Heart left ventricle (tissue), 16 donors: ENCODE results near the gene MMRN2. TPM values are rescaled to one million over a fixed set of nuclear protein-coding genes. Genes with fewer than 3 reads are reported as not detected.
"Not testable (repeated sequence)": the region's sequence is repeated elsewhere in the genome, so short reads cannot be mapped to it uniquely, and the experiment has no call there.

ENCODE experiments used
- ATAC-seq, 4 donors: fragments of 200-7000 bp; cut with Tn5 transposase; one replicate each; pipeline ENCODE4 v1.9.1; 2020 to 2022; ENCODE audit warnings: moderate library complexity in 4 of 4, mild to moderate bottlenecking in 3 of 4, moderate number of reproducible peaks in 1 of 4
- DNase-seq, 5 donors: peaks; one replicate each; pipeline ENCODE4 v3.0.0-alpha.2; 2020
- H3K27ac ChIP-seq, 12 donors: fragments of 200-600 bp; sonication (generic) in 4 of 12; one replicate each; pipeline versions ENCODE4 v1.5.0 to v1.8.0; 2016 to 2022; ENCODE audit warnings: mild to moderate bottlenecking in 2 of 12
- H3K27me3 ChIP-seq, 9 donors: fragments of 200-600 bp; sonication (generic) in 2 of 9; one replicate each; pipeline versions ENCODE4 v1.5.1 to v1.8.0; 2016 to 2022; ENCODE audit warnings: mild to moderate bottlenecking in 3 of 9
- H3K36me3 ChIP-seq, 9 donors: fragments of 200-600 bp; sonication (generic) in 2 of 9; one replicate each; pipeline versions ENCODE4 v1.5.0 to v1.8.0; 2018 to 2022; ENCODE audit warnings: mild to moderate bottlenecking in 2 of 9
- H3K4me1 ChIP-seq, 12 donors: fragments of 200-600 bp; sonication (generic) in 4 of 12; one replicate each; pipeline versions ENCODE4 v1.5.0 to v1.8.0; 2016 to 2022; ENCODE audit warnings: mild to moderate bottlenecking in 3 of 12
- H3K4me3 ChIP-seq, 12 donors: fragments of 200-600 bp; sonication (generic) in 4 of 12; one replicate each; pipeline versions ENCODE4 v1.5.0 to v1.8.0; 2017 to 2022; ENCODE audit warnings: mild to moderate bottlenecking in 9 of 12, moderate library complexity in 4 of 12
- H3K9me3 ChIP-seq, 12 donors: fragments of 200-600 bp; sonication (generic) in 4 of 12; one replicate each; pipeline versions ENCODE4 v1.5.0 to v1.8.0; 2016 to 2022; ENCODE audit warnings: mild to moderate bottlenecking in 1 of 12
- POLR2A ChIP-seq, 2 donors: fragments of 450-650 bp; IDR thresholded peaks; one replicate each; pipeline ENCODE4 v1.6.1; 2017; ENCODE audit warnings: antibody characterized with exemption in 2 of 2, mild to moderate bottlenecking in 2 of 2, moderate library complexity in 2 of 2
- WGBS, 4 donors: extraction: QIAGEN DNeasy Blood & Tissue Kit in 2 of 4; methylation state at CpG; one replicate each; pipeline versions ENCODE4 v1.1.5 to v1.1.7; 2013 to 2018; 5-methylcytosine and 5-hydroxymethylcytosine counted together
- intact Hi-C, 10 donors: fragments of 100-400 bp; cut with DNase I; formaldehyde crosslinking; loops; one replicate each; pipeline versions ENCODE4 v1.11.1 to v1.14.2; 2022
- polyA plus RNA-seq, 2 donors: library from polyadenylated mRNA; stranded (reverse); fragments of 200-250 nt; gene quantifications; one replicate each; pipeline ENCODE4 v1.2.3, GENCODE V29; 2013
- total RNA-seq, 9 donors: library from RNA; depleted of rRNA in 2 of 9; stranded (reverse); fragments of >200 nt in 2 of 9; fragmentation: NEBNext Ultra II Directional in 3 of 9; extraction: Animal tissue kit (Norgen Biotek cat#: 25700) in 3 of 9; gene quantifications; one replicate each; pipeline versions ENCODE4 v1.1.0 to v1.2.4, GENCODE V29; 2016 to 2023
- TF ChIP-seq, protein P1 (sequence below), 12 donors: fragments of 200-600 bp; sonication (generic) in 4 of 12; IDR thresholded peaks; one replicate each; pipeline versions ENCODE4 v1.5.0 to v1.8.0; 2018 to 2022; ENCODE audit warnings: antibody characterized with exemption in 12 of 12, mild to moderate bottlenecking in 5 of 12
- donor health status: ischemic (EF 13 %, LVEDD 7.1; RV severe dilation, severe dysfunction).
- donor health status: healthy with polysubstance abuse.
- donor health status: DM: no; HTN: yes; CAD: no.
- donor health status: DM: no; HTN: no; CAD: no.
- donor health status: ischemic (EF 25% LVEDD 6.9; RV normal size, moderate dysfunction).
- donor health status: ischemic (EF 25% LVEDD 5.7; RV mildly dilated, moderate dysfunction).
- donor health status: healthy.
- donor health status: DM: yes; HTN: yes; CAD: no.
- donor health status: ischemic (EF 35%, LVEDD 5.7; RV mildly dilated, moderate dysfunction).
- donor health status: nonischemic (EF 11% LVEDD 7.7; RV severe dilation, severe dysfunction).
- donor health status: DM: yes; HTN: yes; CAD: no.
- donor health status: PGD.
- donor health status: ischemic (EF 29% LVEDD 5.4; RV normal size, mild dysfunction).
- donor health status: nonischemic (EF 23%, LVEDD 6.1; RV moderate dilation, normal function).

Gene MMRN2
- total and polyA plus RNA-seq, 11 donors, result 15.8 to 93.0 (median 32.7) TPM

DNA sequence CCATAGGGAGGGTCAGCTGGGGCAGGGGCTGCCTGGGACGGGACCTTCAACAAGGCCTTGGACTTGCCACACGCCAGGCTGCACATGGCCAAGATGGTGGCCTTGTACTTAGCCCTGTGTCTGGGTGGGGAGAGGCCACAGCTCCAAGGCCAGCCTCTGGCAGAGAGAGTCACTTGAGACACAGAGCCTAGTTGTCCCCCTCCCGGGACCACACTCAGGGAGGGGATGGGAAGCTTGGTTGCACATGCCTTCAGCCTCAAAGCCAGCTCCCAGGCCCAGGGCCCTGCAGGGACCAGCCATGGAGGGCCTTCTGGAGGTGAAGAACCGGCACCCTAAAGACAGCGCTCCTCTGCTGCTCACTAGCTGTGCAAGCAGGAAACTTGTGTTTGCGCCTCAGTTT is 16.7 kb downstream of the MMRN2 start:
- Histone ChIP-seq H3K27me3 (peaks cover 0 to 5% (median 0%) of the 10 kb centered on the region in 9 donors), H3K27ac (no peak overlapping the region), H3K4me3 (no peak overlapping the region), H3K4me1 (peaks cover 0 to 40% (median 14%) of the 10 kb centered on the region in 12 donors), H3K9me3 (no peaks in the 10 kb centered on the region), H3K36me3 (peaks cover 0 to 81% (median 42%) of the 10 kb centered on the region in 9 donors)
- intact Hi-C loops, result loop anchor here in 1 of 10 donors (2.0 kb wide), 1 partner anchor 20 kb away; no protein-coding TSS in a partner anchor
- TF ChIP-seq POLR2A (IDR thresholded peaks at IDR 0.05), result no peak
- TF ChIP-seq, protein P1, sequence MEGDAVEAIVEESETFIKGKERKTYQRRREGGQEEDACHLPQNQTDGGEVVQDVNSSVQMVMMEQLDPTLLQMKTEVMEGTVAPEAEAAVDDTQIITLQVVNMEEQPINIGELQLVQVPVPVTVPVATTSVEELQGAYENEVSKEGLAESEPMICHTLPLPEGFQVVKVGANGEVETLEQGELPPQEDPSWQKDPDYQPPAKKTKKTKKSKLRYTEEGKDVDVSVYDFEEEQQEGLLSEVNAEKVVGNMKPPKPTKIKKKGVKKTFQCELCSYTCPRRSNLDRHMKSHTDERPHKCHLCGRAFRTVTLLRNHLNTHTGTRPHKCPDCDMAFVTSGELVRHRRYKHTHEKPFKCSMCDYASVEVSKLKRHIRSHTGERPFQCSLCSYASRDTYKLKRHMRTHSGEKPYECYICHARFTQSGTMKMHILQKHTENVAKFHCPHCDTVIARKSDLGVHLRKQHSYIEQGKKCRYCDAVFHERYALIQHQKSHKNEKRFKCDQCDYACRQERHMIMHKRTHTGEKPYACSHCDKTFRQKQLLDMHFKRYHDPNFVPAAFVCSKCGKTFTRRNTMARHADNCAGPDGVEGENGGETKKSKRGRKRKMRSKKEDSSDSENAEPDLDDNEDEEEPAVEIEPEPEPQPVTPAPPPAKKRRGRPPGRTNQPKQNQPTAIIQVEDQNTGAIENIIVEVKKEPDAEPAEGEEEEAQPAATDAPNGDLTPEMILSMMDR (IDR thresholded peaks at IDR 0.05), result no peak
- WGBS, 4 donors, result 83 to 87% (median 86%) methylated on average over 5 to 6 of the region's 6 CpGs
- ATAC-seq, result no peak
- no peak for DNase-seq

- peaks cover 0 to 34% (median 8%) of the 10 kb centered on the region in 12 donors for H3K4me1 ChIP-seq
- H3K4me3 ChIP-seq, DNase-seq, H3K27me3 ChIP-seq, ATAC-seq, H3K9me3 ChIP-seq, H3K27ac ChIP-seq: not testable (repeated sequence)
- intact Hi-C loops, result loop anchor here in 1 of 10 donors (2.0 kb wide), 1 partner anchor 21 kb away; no protein-coding TSS in a partner anchor
- WGBS, 4 donors, result 87 to 90% (median 88%) methylated on average over 16 of the region's 16 CpGs
- peaks cover 0 to 81% (median 42%) of the 10 kb centered on the region in 9 donors for H3K36me3 ChIP-seq
Observed at GRCh38 chr10:86940076-86940475, 17.3 kb downstream of the MMRN2 start.

GRCh38 chr10:86938260-86938659 is 19.2 kb downstream of the MMRN2 start:
- H3K36me3 ChIP-seq, result peaks cover 0 to 78% (median 42%) of the 10 kb centered on the region in 9 donors
- 71 to 85% (median 79%) methylated on average over 2 of the region's 2 CpGs for WGBS, 4 donors
- ATAC-seq, result no peak

GRCh38 chr10:86937502-86938154 is 19.8 kb downstream of the MMRN2 start:
- H3K27ac ChIP-seq, result peak overlapping the region in 1 of 12 donors; percentile 12
- TF ChIP-seq POLR2A (IDR thresholded peaks at IDR 0.05), result no peak
- TF ChIP-seq, protein P1 (IDR thresholded peaks at IDR 0.05), result no peak
- no peaks in the 10 kb centered on the region for H3K9me3 ChIP-seq
- DNase-seq (no peak), ATAC-seq (no peak)
- WGBS, 4 donors, result 63 to 79% (median 72%) methylated on average over 6 of the region's 6 CpGs
- H3K4me3 ChIP-seq, result no peak overlapping the region
- intact Hi-C loops, result loop anchor here in 4 of 10 donors (2.0 to 5.0 kb wide), 3 partner anchors 23 to 35 kb away; no protein-coding TSS in a partner anchor
- peaks cover 0 to 82% (median 37%) of the 10 kb centered on the region in 9 donors for H3K36me3 ChIP-seq
- H3K4me1 ChIP-seq, result peaks cover 0 to 26% (median 2%) of the 10 kb centered on the region in 12 donors
- H3K27me3 ChIP-seq, result no peaks in the 10 kb centered on the region

More at GRCh38 chr10:86938260-86938659, 19.2 kb downstream of the MMRN2 start:
- H3K27me3 ChIP-seq, result peaks cover 0 to 5% (median 0%) of the 10 kb centered on the region in 9 donors
- no peaks in the 10 kb centered on the region for H3K9me3 ChIP-seq
- H3K27ac ChIP-seq, result peak overlapping the region in 1 of 12 donors; percentile 12
- no peak for DNase-seq
- no peak for TF ChIP-seq POLR2A (IDR thresholded peaks at IDR 0.05)
- TF ChIP-seq, protein P1 (IDR thresholded peaks at IDR 0.05), result no peak
- no peak overlapping the region for H3K4me3 ChIP-seq
- intact Hi-C loops, result loop anchor here in 4 of 10 donors (2.0 to 5.0 kb wide), 3 partner anchors 23 to 34 kb away; no protein-coding TSS in a partner anchor
- peaks cover 0 to 29% (median 4%) of the 10 kb centered on the region in 12 donors for H3K4me1 ChIP-seq
